ENCODE results near the gene SIDT2.
"Not testable (repeated sequence)": the region's sequence is repeated elsewhere in the genome, so short reads cannot be mapped to it uniquely, and the experiment has no call there.

The SIDT2 gene

DNA sequence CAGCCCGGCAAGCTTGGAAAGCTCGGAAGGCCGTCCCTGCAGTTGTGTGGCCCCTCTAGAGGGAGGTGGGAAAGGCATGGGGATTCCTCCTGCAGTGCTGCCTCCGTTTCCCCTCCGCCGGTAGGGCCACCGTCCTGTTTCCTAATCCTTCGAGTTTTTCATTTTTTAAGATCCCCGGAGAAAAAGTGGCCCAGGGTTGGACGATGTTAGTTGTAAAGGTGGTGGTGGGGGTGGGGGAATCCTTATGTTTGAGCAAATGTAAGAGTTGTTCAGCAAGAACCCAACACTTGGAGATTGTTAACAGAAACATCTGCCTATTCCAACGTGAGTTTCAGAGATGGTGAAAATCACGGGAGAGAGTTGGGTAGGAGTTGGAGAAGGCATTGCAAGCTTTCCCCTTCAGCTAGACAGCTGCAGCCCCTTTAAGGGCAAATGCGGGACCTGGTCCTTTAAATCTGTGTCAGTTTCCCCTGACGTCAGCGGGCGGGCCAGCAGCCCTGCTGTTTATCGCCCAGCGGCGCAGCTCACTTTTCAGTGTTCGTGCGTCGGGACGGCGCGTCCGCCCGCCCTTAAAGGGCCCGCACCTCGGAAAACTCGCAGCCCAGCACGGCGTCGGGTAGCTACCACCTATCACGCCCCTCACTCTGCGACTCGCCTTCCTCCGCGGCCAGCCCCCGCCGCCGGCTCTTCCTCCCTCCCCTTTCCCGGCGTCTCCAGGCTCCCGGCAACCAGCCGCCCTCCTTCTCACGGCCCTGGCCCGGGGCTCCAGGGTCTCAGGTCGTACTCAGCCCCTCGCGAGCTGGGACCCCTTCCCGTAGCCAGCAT lies at the start of gene SIDT2:
Gene SIDT2 (plus strand): TSS at position 534 of the 825 bp plus-strand sequence. CDS start 521 bp downstream, outside the sequence.
- in situ Hi-C loops (cut with MboI; ENCODE audit: low sequenced_read_pairs) = no loop called here

DNA sequence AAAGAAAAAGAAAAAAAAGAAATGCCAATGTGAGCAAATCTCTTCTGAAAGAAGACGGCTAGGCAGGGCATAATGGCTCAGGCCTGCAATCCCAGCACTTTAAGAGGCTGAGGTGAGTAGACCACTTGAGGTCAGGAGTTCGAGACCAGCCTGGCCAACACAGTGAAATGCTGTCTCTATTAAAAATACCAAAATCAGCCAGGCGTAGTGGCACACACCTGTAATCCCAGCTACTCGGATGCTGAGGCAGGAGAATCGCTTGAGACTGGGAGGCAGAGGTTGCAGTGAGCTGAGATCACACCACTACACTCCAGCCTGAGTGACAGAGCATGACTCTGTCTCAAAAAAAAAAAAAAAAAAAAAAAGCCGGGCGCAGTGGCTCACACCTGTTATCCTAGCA lies 48.1 kb upstream of the SIDT2 start:
- in situ Hi-C loops (cut with MboI; ENCODE audit: low sequenced_read_pairs) = not testable (repeated sequence)

DNA sequence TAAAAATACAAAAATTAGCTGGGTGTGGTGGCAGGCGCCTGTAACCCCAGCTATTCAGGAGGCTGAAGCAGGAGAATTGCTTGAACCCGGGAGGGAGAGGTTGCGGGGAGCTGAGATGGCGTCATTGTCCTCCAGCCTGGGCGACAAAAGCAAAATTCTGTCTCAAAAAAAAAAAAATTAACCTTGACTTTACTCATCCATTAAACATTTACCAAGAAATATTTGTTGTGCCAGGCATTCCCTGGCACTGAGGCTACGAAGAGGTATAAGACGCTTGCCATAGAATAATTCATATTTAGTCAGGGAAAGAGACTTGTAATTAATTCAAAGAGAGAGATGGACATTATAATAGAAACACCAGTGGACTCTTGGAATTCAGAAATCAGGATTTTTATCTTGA lies 47.7 kb upstream of the SIDT2 start:
- in situ Hi-C loops (cut with MboI; ENCODE audit: low sequenced_read_pairs) = no loop called here

DNA sequence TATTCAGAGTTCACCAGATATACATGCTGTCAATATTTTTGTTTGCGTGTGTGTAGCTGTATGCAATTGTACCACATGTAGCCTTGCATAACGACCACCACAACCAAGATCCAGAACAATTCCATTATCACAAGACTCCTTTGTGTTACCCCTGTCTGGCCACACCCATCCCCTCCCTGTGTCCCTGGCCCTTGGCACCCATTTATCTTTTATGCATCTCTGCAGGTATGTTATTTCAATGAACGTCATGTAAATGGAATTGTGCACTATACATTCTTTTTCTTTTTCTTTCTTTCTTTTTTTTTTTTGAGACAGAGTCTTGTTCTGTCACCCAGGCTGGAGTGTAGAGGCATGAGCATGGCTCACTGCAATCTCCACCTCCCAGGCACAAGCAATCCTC lies 44.1 kb upstream of the SIDT2 start:
- in situ Hi-C loops (cut with MboI; ENCODE audit: low sequenced_read_pairs) = no loop called here

DNA sequence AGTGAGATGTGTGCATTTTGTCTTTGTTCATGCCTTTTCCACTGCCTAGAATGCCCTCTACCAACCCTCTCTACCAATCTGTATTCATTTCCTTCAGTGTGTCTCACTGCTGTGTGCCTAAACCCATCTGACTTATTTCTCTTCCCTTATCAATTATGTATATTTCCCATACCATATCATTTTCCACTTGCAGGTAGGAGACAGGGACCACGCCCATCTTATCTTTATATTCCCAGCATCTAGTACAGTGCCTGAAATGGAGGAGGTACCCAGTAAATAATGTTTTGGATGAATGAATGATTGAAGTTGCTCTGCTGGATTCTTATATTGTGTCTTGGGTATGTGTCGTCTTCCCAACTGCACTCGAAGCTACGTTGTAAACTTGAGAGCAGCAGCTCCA lies 43.6 kb upstream of the SIDT2 start:
- in situ Hi-C loops (cut with MboI; ENCODE audit: low sequenced_read_pairs) = not testable (repeated sequence)

DNA sequence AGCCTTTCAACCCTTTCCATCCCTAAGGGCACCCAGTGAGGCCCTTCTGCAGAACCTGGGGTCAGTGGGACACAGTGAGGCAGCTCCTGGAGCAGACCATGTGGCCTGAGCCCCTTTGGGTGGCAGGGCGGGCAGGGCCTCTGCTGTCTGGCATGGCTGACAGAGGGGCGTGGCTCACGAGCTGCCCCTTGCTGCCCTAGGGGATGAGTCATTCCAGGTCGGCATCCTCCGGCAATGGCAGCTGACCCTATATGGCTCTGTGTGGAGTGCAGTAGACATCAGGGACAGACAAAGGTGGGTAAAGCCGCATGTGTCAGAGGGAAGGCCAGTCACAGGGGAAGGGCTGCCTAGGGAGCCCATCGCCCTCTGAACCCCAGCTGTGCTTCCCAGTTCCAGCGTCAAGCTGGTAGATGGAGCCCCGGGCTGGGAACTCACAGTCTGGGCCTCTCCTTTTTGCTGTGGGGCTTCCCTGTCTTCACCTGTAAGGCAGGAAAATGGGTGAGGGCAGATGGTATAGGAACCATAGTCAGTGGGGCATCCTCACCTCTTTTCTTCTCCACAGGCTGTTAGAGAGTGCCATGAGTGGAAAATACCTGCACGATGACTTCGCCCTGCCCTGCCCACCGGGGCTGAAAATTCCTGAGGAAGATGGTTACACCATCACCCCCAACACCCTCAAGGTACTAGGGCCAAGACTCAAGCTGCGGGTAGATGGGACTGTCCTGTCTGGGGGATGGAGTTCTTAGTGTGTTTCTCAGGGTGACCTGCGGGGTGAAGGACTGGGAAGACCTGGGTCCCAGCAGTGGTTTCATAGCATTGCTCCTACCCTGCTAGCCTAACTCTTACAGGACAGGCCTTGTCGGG lies 41.1 kb upstream of the SIDT2 start:
- in situ Hi-C loops (cut with MboI; ENCODE audit: low sequenced_read_pairs) = not testable (repeated sequence)

DNA sequence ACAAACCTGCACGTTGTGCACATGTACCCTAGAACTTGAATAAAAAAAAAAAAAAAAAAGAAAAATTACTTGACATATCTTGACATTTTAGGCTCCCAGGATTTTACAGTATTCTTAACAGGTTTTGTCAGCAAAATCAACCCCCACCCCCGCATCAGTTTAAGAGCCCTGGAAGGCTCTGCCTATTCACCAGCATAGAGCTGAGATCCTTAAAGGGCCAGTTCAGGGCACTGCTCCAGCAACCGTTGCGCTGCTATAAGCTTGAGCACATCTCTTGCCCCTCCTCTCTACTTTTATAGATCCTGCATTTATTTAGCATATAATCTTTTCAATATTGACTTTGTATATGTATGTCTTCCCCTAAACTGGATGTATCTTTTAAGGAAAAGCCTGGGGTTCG lies 35.2 kb upstream of the SIDT2 start:
- in situ Hi-C loops (cut with MboI; ENCODE audit: low sequenced_read_pairs) = no loop called here

DNA sequence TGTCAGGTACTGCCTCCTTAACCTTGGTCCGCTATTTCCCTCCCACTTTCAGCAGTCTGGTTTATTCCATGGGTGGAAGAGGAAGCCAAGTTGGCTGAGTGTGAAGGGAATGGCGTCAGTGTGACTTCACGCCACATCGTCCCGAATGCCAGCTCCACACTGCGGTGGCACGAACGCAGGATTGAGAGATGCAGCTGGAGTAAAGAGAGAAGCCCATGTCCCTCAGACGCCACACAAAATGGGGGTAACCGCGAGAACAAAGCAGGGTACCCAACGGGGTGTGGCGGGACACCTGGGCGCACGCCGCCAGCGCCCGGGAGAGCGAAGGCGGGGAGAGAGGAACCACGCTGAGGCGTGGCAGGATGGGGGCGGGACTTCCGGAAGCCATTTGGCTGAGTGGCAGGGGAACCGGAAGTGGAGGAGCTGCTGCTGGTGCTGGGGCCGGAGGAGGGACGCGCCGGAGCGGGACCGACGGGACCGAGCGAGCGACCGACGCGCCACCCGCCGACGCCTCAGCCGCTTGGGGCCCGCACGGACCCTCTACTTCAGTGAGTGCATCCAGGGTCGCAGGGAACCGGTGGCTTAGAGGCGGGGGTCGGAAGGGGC lies 34.6 kb upstream of the SIDT2 start, which contains the start of gene PAFAH1B2:
Gene PAFAH1B2 (plus strand): TSS at position 417 of the 606 bp plus-strand sequence. CDS start 8,161 bp downstream, outside the sequence.
- in situ Hi-C loops (cut with MboI; ENCODE audit: low sequenced_read_pairs) = no loop called here

DNA sequence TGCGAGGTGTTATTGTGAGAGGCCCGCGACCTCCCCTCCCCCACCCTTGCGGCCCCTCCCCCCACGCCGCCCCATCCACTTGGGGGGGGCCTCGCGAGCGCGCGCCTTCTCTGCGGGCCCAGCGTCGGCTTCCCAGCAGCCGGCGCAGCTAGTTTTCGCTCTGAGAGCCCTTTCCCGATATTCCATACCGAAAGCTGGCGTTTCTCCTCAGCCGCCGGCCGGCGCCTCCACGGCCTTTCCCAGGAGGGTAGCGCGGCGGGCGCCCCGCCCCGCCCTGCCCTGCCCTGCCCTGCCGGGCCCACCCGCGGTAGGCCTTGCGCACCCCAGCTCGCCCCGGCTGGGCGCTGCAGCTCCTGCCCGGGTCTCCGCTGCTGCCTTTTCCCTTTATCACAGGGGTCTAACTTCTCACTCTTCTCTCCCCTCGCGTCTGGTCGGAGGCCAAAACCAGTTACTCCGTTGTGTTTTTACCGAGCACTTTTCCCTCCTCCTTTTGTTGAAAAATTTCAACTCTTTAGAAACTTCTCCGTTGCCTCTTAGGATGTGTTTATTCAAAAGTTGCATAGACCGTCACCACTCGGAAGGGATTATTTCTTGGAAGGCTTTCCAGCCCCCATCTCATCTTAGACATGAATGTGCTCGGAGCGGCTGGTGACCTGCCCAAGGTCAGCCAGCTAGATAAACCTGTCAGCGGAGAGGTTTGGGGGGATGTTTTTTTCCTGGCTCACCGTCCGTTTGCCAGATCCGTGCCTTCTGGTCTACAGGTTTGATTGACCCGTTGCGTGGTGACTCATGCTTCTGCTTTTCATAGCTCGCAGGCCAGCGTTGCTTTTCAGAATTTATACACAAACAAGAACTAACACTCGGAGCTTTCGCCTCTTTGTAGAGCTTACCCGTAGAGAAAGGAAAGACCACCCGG lies 33.8 kb upstream of the SIDT2 start:
- in situ Hi-C loops (cut with MboI; ENCODE audit: low sequenced_read_pairs) = no loop called here

DNA sequence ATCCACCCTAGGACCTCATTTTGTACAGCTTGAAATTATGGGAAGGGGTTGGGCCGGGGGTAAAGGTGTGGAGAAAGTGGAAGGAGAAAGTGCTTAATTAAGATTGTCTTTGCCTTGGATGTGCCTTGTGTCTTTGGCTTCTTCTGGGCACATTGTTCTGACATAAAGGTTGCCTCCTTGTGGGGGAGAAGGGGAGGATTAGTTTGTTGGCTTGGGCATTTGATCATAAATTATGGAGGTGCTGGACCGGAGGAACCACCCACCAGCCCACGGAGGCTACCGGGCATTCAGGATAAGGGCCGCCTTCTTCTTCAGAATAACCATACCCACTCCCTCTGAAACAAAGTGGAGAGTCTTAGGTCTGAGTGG lies 33.2 kb upstream of the SIDT2 start:
- in situ Hi-C loops (cut with MboI; ENCODE audit: low sequenced_read_pairs) = no loop called here

DNA sequence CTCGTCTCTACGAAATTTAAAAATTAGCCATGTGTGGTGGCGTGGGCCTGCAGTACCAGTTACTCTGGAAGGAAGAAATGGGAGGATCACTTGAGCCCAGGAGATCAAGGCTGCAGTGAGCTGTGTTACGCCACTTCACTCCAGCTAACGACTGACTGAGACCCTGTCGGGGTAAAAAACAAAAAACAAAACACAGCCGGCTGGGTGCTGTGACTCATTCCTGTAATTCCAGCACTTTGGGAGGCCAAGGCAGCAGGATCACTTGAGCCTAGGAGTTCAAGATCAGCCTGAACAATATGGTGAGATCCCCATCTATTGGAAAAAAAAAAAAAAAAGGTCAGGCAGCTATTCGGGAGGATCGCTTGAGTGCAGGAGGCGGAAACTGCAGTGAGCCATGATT lies 32.0 kb upstream of the SIDT2 start:
- in situ Hi-C loops (cut with MboI; ENCODE audit: low sequenced_read_pairs) = no loop called here

DNA sequence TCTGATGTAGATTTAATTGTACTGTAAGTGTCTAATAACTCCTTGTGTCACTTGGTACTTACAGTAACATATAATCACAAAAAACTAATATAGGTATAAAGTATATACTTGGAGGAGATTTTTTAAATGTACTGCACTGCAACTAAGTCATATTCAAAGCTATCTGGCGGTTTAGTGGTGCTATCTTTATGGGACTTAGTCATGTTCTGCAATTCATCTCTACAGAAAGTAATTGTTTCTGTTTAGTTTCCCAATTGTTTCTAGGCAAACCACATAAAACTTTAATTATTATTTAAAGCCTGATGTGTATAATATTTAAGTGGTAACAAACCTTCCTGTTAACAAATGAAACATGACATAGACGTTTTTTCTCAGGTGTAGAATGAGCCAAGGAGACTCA lies 26.5 kb upstream of the SIDT2 start:
- in situ Hi-C loops (cut with MboI; ENCODE audit: low sequenced_read_pairs) = no loop called here

DNA sequence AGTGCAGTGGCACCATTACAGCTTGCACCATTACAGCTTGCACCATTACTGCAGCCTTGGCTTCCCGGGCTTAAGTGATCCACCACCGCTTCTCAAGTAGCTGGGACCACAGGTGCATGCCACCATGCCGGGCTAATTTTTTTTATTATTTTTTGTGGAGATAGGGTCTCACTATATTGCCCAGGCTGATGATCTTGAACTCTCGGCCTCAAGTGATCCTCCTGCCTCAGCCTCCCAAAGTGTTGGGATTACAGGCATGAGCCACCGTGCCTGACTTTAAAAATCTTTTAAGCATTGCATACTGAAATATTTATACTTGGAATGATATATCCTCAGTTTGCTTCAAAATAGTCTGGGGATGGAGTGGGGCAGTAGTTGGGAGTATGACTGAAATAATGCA lies 24.1 kb upstream of the SIDT2 start:
- in situ Hi-C loops (cut with MboI; ENCODE audit: low sequenced_read_pairs) = no loop called here

DNA sequence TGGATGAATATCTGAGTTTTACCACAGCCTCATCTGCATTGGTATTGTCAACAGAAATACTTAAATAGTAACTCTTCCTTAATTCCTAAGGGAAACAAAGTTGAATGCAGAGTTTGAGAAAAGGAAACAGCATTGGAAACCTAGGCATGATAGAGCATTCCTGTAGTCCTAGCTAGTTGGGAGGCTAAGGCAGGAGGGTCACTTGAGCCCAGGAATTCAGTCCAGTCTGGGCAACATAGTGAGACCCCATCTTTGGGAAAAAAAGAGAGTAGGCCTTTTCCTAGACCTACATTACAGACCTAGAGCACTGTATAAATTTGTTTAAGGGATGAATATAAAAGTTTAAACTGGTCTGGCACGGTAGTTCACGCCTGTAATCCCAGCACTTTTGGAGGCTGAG lies 21.0 kb upstream of the SIDT2 start:
- in situ Hi-C loops (cut with MboI; ENCODE audit: low sequenced_read_pairs) = no loop called here

DNA sequence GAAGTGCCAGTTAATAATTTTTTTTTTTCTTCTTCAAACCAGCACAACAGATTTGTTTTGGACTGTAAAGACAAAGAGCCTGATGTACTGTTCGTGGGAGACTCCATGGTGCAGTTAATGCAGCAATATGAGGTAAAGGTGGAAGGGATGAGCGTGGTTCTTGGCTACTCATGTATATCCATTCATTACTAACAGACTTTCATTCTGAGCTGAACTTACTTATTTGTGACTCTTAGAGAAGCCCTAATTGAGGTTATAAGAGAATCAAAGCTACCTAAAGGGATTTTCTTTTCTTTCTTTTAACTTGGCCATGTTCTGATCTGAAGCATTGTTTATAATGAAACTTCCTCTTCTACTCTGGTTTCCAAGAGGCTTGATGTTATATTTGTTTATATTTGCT lies 18.7 kb upstream of the SIDT2 start:
- in situ Hi-C loops (cut with MboI; ENCODE audit: low sequenced_read_pairs) = no loop called here

DNA sequence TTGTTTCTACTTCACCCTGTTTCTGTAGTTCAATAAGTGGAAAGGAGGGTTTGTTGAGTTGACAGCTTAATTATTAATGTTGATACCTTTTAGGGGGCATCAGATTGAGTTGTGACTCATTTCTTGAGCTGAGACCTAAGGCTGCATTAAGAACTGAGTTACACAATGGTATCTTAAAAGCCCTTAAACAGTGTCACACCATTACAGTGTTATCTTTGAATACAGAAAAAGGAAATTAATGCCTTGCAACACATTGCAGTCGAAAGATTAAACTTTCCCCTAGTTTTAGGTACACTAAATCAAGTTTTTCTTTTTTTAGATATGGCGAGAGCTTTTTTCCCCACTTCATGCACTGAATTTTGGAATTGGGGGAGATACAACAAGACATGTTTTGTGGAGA lies 17.7 kb upstream of the SIDT2 start:
- in situ Hi-C loops (cut with MboI; ENCODE audit: low sequenced_read_pairs) = no loop called here

DNA sequence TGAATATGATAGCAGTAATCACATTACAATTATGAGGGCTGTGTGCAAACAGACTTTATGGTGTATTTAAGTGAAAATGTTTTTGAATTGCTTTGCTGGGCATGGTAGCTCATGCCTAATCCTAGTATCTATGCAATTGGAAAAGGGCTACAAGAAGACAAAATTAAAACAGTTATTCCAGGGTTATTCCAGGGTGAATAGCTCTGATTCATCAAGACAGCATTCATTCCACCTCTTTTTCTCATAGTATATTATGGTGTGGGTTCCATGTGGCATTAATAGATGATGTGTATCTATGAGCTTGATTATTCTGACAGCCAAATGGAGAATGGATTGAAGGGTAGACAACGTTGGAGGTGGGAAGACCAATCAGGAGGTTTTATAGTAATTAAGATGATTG lies 12.1 kb upstream of the SIDT2 start:
- in situ Hi-C loops (cut with MboI; ENCODE audit: low sequenced_read_pairs) = no loop called here

DNA sequence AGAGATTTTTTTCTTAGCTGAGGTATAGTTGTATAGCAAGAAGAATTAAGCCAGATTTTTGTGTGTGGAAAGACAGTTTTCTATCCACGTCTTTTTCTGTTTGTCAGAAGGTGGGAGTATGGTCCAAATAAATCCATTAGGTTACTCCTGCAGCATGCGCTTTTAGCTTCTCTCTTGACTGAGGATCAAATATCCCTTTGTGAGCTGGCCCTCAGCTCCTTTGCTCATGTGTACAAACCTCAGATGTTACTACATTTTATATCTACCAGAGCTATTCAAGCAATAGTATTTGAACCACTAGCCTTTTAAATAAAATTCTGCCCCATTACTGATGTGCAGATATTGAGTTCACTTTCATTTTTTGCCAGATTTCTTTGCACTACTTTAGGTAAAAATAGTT lies 8.8 kb upstream of the SIDT2 start:
- in situ Hi-C loops (cut with MboI; ENCODE audit: low sequenced_read_pairs) = no loop called here

DNA sequence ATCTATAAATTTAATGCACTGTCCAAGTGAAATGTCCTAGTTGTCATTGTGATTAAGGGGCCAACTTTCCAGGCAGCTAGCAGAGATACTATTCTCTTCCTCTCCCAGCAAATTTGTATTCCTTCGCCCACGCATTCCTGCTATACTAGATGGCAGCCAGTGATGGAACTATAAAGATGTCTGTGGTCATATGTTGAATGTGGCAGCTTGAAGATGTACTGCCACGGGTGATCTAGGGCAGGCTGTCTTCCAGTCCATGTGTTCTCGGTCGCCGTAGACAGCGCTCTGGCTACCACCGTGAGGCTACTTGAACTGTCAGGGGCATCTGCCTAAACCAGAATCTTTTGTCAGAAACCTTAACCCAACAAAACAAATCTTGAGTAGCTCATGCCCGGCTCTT lies 8.3 kb upstream of the SIDT2 start:
- in situ Hi-C loops (cut with MboI; ENCODE audit: low sequenced_read_pairs) = no loop called here

DNA sequence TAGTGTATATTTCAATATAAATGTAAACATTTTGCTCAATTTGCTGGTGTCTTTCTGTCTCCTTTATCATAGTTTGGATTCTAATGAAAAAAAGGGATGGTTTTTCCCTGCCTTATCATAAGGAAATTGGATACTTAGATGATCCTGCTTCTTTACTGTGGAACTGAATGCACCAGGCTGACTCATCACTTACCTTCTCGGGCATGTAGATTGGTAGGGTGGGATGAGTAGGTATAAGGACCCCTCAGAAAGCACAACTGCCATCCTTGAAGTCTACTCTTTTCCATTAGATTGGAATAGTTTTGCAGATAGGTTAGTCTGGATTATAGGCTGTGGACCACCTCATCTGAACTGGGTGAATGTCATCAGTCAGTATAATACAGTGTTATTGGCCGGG lies 7.5 kb upstream of the SIDT2 start:
- in situ Hi-C loops (cut with MboI; ENCODE audit: low sequenced_read_pairs) = no loop called here
